Left ventricle myocardium inferior (tissue), 1 donor: Measurements from ENCODE around the gene SLC66A1. TPM values are rescaled to one million over a fixed set of nuclear protein-coding genes. Genes with fewer than 3 reads are reported as not detected.
A peak's percentile ranks its signal among the peaks of the same experiment; 100 is the strongest.
"Not testable (repeated sequence)": the region's sequence is repeated elsewhere in the genome, so short reads cannot be mapped to it uniquely, and the experiment has no call there.

Source experiments
- DNase-seq: peaks from one replicate; pipeline ENCODE4 v3.0.0-alpha.2; 2020
- H3K27ac ChIP-seq: fragments of 200-600 bp; replicated peaks from 2 replicates; pipeline ENCODE4 v1.8.0; 2021
- H3K27me3 ChIP-seq: fragments of 200-600 bp; 2 replicates; pipeline ENCODE4 v1.8.0; 2021; ENCODE audit warnings: low read depth
- H3K36me3 ChIP-seq: fragments of 200-600 bp; 2 replicates; pipeline ENCODE4 v1.8.0; 2021
- H3K4me1 ChIP-seq: fragments of 200-600 bp; 2 replicates; pipeline ENCODE4 v1.8.0; 2021
- H3K4me3 ChIP-seq: fragments of 200-600 bp; 2 replicates; pipeline ENCODE4 v1.8.0; 2021; ENCODE audit warnings: mild to moderate bottlenecking, moderate library complexity
- H3K9me3 ChIP-seq: fragments of 200-600 bp; replicated peaks from 2 replicates; pipeline ENCODE4 v1.8.0; 2021
- CTCF ChIP-seq: fragments of 200-600 bp; IDR thresholded peaks from 2 replicates; pipeline ENCODE4 v1.8.0; 2021; ENCODE audit warnings: antibody characterized with exemption, mild to moderate bottlenecking, borderline replicate concordance
- intact Hi-C: fragments of 100-400 bp; cut with micrococcal nuclease; formaldehyde crosslinking; loops from one replicate; pipeline ENCODE4 v1.11.0; 2022
- total RNA-seq: library from RNA; stranded (reverse); fragmentation: NEBNext Ultra II Directional; extraction: Animal tissue kit (Norgen Biotek cat#: 25700); gene quantifications from one replicate; pipeline ENCODE4 v1.2.1, GENCODE V29; 2021
- donor health status: DM: no; HTN: yes; CAD: no; lungs with severe emphysema.

SLC66A1 gene
- total RNA-seq, 1 donor from 2014 or later, result 5.8 TPM

- no peak overlapping the region for H3K4me3 ChIP-seq
- TF ChIP-seq CTCF, result no peak
- no peak overlapping the region for H3K27ac ChIP-seq
- intact Hi-C loops, result no loop called here
- no peak for DNase-seq
- H3K9me3 ChIP-seq, result no peaks in the 10 kb centered on the region
- peaks cover 17% of the 10 kb centered on the region for H3K4me1 ChIP-seq
- H3K27me3 ChIP-seq, result no peaks in the 10 kb centered on the region
- H3K36me3 ChIP-seq, result no peaks in the 10 kb centered on the region
These were observed 24.5 kb upstream of the SLC66A1 start for GRCh38 chr1:19287436-19288185.

GRCh38 chr1:19288324-19289241 lies 23.5 kb upstream of the SLC66A1 start, which contains the start of gene AKR7A3:
AKR7A3 (minus strand) TSS chr1:19288770; CDS start chr1:19288709, 61 bp downstream.
- H3K27ac ChIP-seq, intact Hi-C loops, H3K9me3 ChIP-seq, H3K36me3 ChIP-seq, H3K27me3 ChIP-seq: not testable (repeated sequence)
- H3K4me1 ChIP-seq, result peaks cover 17% of the 10 kb centered on the region
- H3K4me3 ChIP-seq, result peak within 1 kb of the TSS; percentile 62
- peak; percentile 41 for DNase-seq

- Histone ChIP-seq H3K4me1 (peaks cover 17% of the 10 kb centered on the region), H3K9me3 (peaks cover 5% of the 10 kb centered on the region), H3K4me3 (peak overlapping the region; percentile 62), H3K27me3 (no peaks in the 10 kb centered on the region), H3K36me3 (peaks cover 4% of the 10 kb centered on the region), H3K27ac (no peak overlapping the region)
- DNase-seq, result no peak
- no peak for TF ChIP-seq CTCF
- intact Hi-C loops, result no loop called here
These were observed 22.9 kb upstream of the SLC66A1 start for GRCh38 chr1:19289244-19289643.

- no peak overlapping the region for H3K27ac ChIP-seq
- no peak for TF ChIP-seq CTCF
- intact Hi-C loops, result no loop called here
- peaks cover 19% of the 10 kb centered on the region for H3K9me3 ChIP-seq
- H3K4me3 ChIP-seq, result no peak overlapping the region
- H3K4me1 ChIP-seq, result peaks cover 3% of the 10 kb centered on the region
- DNase-seq, result no peak
- peaks cover 12% of the 10 kb centered on the region for H3K36me3 ChIP-seq
- H3K27me3 ChIP-seq, result no peaks in the 10 kb centered on the region
These were observed 17.5 kb upstream of the SLC66A1 start for GRCh38 chr1:19294638-19295037.

GRCh38 chr1:19300211-19300610 lies 11.9 kb upstream of the SLC66A1 start:
- Histone ChIP-seq H3K27me3 (no peaks in the 10 kb centered on the region), H3K9me3 (peaks cover 4% of the 10 kb centered on the region), H3K4me3 (no peak overlapping the region), H3K36me3 (peaks cover 41% of the 10 kb centered on the region), H3K27ac (no peak overlapping the region), H3K4me1 (no peaks in the 10 kb centered on the region)
- no peak for TF ChIP-seq CTCF
- intact Hi-C loops, result no loop called here
- no peak for DNase-seq

- intact Hi-C loops, H3K4me3 ChIP-seq, DNase-seq, H3K4me1 ChIP-seq, H3K9me3 ChIP-seq, H3K27me3 ChIP-seq, H3K27ac ChIP-seq: not testable (repeated sequence)
- H3K36me3 ChIP-seq, result peaks cover 73% of the 10 kb centered on the region
These were observed 8.0 kb upstream of the SLC66A1 start for GRCh38 chr1:19304081-19304480.
